SH-SY5Y (cell line): ENCODE results near the gene EHMT2.

Experiments
- GATA2 ChIP-seq: IDR thresholded peaks from 2 replicates; pipeline ENCODE4 v1.6.1; 2011; ENCODE audit warnings: mild to moderate bottlenecking, low read depth, low read length
- GATA3 ChIP-seq: IDR thresholded peaks from 2 replicates; pipeline ENCODE4 v1.6.1; 2011; ENCODE audit warnings: low read depth, mild to moderate bottlenecking, low read length, moderate library complexity

Gene EHMT2

GRCh38 chr6:31901415-31901952 is 4.0 kb upstream of the EHMT2 start:
- TF ChIP-seq GATA3: no peak
- no peak for TF ChIP-seq GATA2

- TF ChIP-seq GATA3 (no peak), GATA2 (no peak)
Measured at GRCh38 chr6:31900917-31901414, 3.5 kb upstream of the EHMT2 start.

GRCh38 chr6:31899882-31900722 is 2.6 kb upstream of the EHMT2 start:
- no peak for TF ChIP-seq GATA2
- no peak for TF ChIP-seq GATA3

- TF ChIP-seq GATA2 (no peak), GATA3 (no peak)
Measured at GRCh38 chr6:31899215-31899614, 1.7 kb upstream of the EHMT2 start.

GRCh38 chr6:31898383-31899011 is 999 bp upstream of the EHMT2 start:
- no peak for TF ChIP-seq GATA3
- no peak for TF ChIP-seq GATA2

GRCh38 chr6:31896856-31897611 is 464 bp downstream of the EHMT2 start:
- TF ChIP-seq GATA3 (no peak), GATA2 (no peak)

- TF ChIP-seq GATA3: no peak
- TF ChIP-seq GATA2: no peak
Measured at GRCh38 chr6:31896493-31896855, 1.0 kb downstream of the EHMT2 start.

GRCh38 chr6:31892821-31893220 is 4.7 kb downstream of the EHMT2 start:
- TF ChIP-seq GATA3: no peak
- no peak for TF ChIP-seq GATA2

GRCh38 chr6:31889331-31889972 is 8.0 kb downstream of the EHMT2 start:
- TF ChIP-seq GATA3 (no peak), GATA2 (no peak)

GRCh38 chr6:31888276-31889258 is 8.9 kb downstream of the EHMT2 start:
- TF ChIP-seq GATA3 (no peak), GATA2 (no peak)

- TF ChIP-seq GATA3 (no peak), GATA2 (no peak)
Measured at GRCh38 chr6:31887173-31888007, 10.1 kb downstream of the EHMT2 start.

- TF ChIP-seq GATA3 (no peak), GATA2 (no peak)
Measured at GRCh38 chr6:31886541-31886991, 10.9 kb downstream of the EHMT2 start.
